ENCODE results near the gene GBP1.
"Not testable (repeated sequence)": the region's sequence is repeated elsewhere in the genome, so short reads cannot be mapped to it uniquely, and the experiment has no call there.

Gene GBP1

DNA sequence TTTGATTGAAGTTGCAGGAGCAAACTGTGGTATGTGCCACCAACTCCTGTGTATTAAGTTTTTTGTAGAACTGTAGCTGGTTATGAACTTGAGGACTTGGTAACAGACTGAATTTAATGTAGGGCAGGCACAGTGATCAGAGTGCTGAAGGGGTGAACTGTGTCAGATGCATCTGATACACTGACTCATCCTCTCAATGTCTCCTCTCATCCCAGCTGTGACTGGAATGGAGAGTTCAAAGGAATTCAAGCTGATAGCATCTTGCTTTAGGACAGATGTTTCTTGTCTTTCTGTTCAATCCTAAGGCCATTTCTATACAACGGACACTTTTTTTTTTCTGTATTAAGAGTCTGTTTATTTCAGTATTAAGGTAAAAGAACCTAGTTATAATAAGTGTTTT, 25.0 kb upstream of the GBP1 start:
- Histone ChIP-seq H3K9me3 (ENCODE audit: control insufficient read depth in 5 of 5, low read length in 5 of 5) (no peaks in the 10 kb centered on the region), H3K27ac (ENCODE audit: low read depth, low read length) (no peak overlapping the region), H3K9ac (ENCODE audit: low read length in 5 of 5) (no peak overlapping the region), H3K4me1 (ENCODE audit: control insufficient read depth in 5 of 5, insufficient read depth in 5 of 5, low read length in 5 of 5) (no peaks in the 10 kb centered on the region), H3K4me3 (ENCODE audit: low read depth in 1 of 5, low read length in 5 of 5) (no peak overlapping the region), H3K27me3 (ENCODE audit: control insufficient read depth in 5 of 5, insufficient read depth in 4 of 5, low read length in 5 of 5) (no peaks in the 10 kb centered on the region), H3K36me3 (ENCODE audit: control insufficient read depth in 5 of 5, insufficient read depth in 5 of 5, low read length in 5 of 5) (no peaks in the 10 kb centered on the region)

DNA sequence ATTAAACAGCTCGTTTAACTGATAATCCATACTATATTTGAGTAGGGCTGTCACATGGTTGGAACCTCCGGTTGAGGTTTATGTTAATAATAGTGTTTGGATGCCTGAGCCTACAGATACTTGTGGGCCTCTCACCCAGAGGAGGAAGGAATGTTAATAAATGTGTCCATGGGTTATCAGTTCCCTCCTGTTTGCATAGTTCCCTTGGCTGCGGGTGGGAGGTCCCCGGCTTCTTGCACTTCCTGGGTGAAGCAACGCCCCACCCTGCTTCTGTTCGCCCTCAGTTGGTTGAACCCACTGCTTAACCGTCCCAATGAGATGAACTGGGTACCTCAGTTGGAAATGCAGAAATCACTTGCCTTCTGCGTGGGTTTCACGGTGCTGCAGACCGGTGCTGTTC, 23.6 kb upstream of the GBP1 start:
- Histone ChIP-seq H3K9me3 (ENCODE audit: control insufficient read depth in 5 of 5, low read length in 5 of 5) (no peaks in the 10 kb centered on the region), H3K4me1 (ENCODE audit: control insufficient read depth in 5 of 5, insufficient read depth in 5 of 5, low read length in 5 of 5) (no peaks in the 10 kb centered on the region), H3K9ac (ENCODE audit: low read length in 5 of 5) (no peak overlapping the region), H3K4me3 (ENCODE audit: low read depth in 1 of 5, low read length in 5 of 5) (no peak overlapping the region), H3K27me3 (ENCODE audit: control insufficient read depth in 5 of 5, insufficient read depth in 4 of 5, low read length in 5 of 5) (no peaks in the 10 kb centered on the region), H3K27ac (ENCODE audit: low read depth, low read length) (no peak overlapping the region), H3K36me3 (ENCODE audit: control insufficient read depth in 5 of 5, insufficient read depth in 5 of 5, low read length in 5 of 5) (no peaks in the 10 kb centered on the region)

DNA sequence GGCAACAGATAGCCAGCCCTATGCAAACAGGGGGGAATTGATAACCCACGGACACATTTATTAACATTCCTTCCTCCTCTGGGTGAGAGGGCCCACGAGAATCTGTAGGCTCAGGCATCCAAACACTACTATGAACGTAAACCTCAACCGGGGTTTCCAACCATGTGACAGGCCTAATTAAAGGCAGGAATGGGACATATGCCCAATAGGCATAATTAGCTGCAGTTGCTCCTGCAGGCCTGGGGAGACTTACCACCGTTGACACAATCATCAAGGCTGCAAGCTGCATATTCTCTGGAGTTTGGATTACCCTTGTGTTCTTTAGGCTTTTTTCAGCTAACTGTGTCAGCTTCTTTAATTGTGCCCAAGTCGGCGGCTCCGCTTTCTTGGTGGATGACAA, 22.2 kb upstream of the GBP1 start:
- H3K9me3 ChIP-seq (ENCODE audit: control insufficient read depth in 5 of 5, low read length in 5 of 5), result no peaks in the 10 kb centered on the region
- H3K27ac ChIP-seq (ENCODE audit: low read depth, low read length), result no peak overlapping the region
- H3K27me3 ChIP-seq (ENCODE audit: control insufficient read depth in 5 of 5, insufficient read depth in 4 of 5, low read length in 5 of 5), result no peaks in the 10 kb centered on the region
- H3K9ac ChIP-seq (ENCODE audit: low read length in 5 of 5), result no peak overlapping the region
- no peaks in the 10 kb centered on the region for H3K36me3 ChIP-seq (ENCODE audit: control insufficient read depth in 5 of 5, insufficient read depth in 5 of 5, low read length in 5 of 5)
- H3K4me1 ChIP-seq (ENCODE audit: control insufficient read depth in 5 of 5, insufficient read depth in 5 of 5, low read length in 5 of 5), result no peaks in the 10 kb centered on the region
- H3K4me3 ChIP-seq (ENCODE audit: low read depth in 1 of 5, low read length in 5 of 5), result no peak overlapping the region

DNA sequence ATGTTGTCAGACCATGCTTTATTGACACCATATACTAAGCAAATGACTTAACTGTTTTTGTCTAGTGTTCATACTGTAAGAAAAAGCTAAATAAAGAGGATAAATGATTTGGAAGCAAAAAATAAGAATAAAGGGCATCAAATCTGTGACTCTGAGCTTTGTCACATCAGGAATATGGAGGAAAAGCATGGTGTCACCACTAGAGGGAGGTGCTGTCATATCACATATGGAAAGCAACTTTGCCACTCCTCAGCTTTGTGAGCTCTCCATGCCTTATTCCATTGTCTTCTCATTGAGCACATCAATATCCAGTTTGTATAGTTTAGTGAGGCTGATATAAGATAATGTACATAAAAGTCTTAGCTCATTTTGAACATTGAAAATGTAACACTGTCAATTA, 20.8 kb upstream of the GBP1 start:
- no peaks in the 10 kb centered on the region for H3K4me1 ChIP-seq (ENCODE audit: control insufficient read depth in 5 of 5, insufficient read depth in 5 of 5, low read length in 5 of 5)
- no peaks in the 10 kb centered on the region for H3K36me3 ChIP-seq (ENCODE audit: control insufficient read depth in 5 of 5, insufficient read depth in 5 of 5, low read length in 5 of 5)
- H3K27me3 ChIP-seq (ENCODE audit: control insufficient read depth in 5 of 5, insufficient read depth in 4 of 5, low read length in 5 of 5), result no peaks in the 10 kb centered on the region
- no peak overlapping the region for H3K27ac ChIP-seq (ENCODE audit: low read depth, low read length)
- no peaks in the 10 kb centered on the region for H3K9me3 ChIP-seq (ENCODE audit: control insufficient read depth in 5 of 5, low read length in 5 of 5)
- no peak overlapping the region for H3K4me3 ChIP-seq (ENCODE audit: low read depth in 1 of 5, low read length in 5 of 5)
- H3K9ac ChIP-seq (ENCODE audit: low read length in 5 of 5), result no peak overlapping the region

DNA sequence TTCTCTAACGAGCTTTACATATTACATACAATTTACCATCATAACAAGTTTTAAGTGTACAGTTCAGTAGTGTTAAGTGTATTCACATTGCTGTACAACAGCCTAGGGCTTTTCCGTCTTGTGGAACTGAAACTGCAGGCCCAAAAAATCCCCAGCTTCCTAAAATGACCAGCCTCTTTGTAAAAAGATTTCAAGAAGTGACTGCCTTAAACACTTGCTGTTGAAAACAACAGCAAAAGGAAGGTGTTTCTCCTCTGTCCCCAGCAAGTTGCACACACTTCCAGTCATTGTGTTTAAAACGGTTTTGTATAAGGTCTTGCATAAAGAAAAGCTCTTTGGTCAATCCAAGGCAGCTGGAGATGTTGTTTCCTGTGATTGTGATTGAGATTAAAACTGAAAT, 16.0 kb upstream of the GBP1 start:
- Histone ChIP-seq H3K27me3 (ENCODE audit: control insufficient read depth in 5 of 5, insufficient read depth in 4 of 5, low read length in 5 of 5) (no peaks in the 10 kb centered on the region), H3K4me3 (ENCODE audit: low read depth in 1 of 5, low read length in 5 of 5) (no peak overlapping the region), H3K9me3 (ENCODE audit: control insufficient read depth in 5 of 5, low read length in 5 of 5) (no peaks in the 10 kb centered on the region), H3K4me1 (ENCODE audit: control insufficient read depth in 5 of 5, insufficient read depth in 5 of 5, low read length in 5 of 5) (no peaks in the 10 kb centered on the region), H3K36me3 (ENCODE audit: control insufficient read depth in 5 of 5, insufficient read depth in 5 of 5, low read length in 5 of 5) (no peaks in the 10 kb centered on the region), H3K9ac (ENCODE audit: low read length in 5 of 5) (no peak overlapping the region), H3K27ac (ENCODE audit: low read depth, low read length) (peak overlapping the region; percentile 11)

DNA sequence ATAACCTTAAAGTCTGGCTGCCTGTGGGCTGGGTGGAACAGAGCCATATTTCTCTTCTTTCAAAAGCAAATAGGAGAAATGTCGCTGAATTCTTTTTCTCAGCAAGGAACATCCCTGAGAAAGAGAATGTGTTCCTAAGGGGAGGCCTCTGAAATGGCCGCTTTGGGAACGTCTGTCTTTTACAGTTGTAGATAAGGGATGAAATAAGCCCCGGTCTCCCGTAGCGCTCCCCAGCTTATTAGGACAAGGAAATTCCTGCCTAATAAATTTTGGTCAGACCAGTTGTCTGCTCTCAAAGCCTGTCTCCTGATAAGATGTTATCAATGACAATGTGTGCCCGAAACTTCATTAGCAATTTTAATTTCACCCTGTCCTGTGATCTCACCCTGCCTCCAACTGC, 15.1 kb upstream of the GBP1 start:
- not testable (repeated sequence) for H3K4me3 ChIP-seq (ENCODE audit: low read depth in 1 of 5, low read length in 5 of 5); H3K27ac ChIP-seq (ENCODE audit: low read depth, low read length); H3K36me3 ChIP-seq (ENCODE audit: control insufficient read depth in 5 of 5, insufficient read depth in 5 of 5, low read length in 5 of 5); H3K4me1 ChIP-seq (ENCODE audit: control insufficient read depth in 5 of 5, insufficient read depth in 5 of 5, low read length in 5 of 5); H3K9me3 ChIP-seq (ENCODE audit: control insufficient read depth in 5 of 5, low read length in 5 of 5); H3K9ac ChIP-seq (ENCODE audit: low read length in 5 of 5); H3K27me3 ChIP-seq (ENCODE audit: control insufficient read depth in 5 of 5, insufficient read depth in 4 of 5, low read length in 5 of 5)

DNA sequence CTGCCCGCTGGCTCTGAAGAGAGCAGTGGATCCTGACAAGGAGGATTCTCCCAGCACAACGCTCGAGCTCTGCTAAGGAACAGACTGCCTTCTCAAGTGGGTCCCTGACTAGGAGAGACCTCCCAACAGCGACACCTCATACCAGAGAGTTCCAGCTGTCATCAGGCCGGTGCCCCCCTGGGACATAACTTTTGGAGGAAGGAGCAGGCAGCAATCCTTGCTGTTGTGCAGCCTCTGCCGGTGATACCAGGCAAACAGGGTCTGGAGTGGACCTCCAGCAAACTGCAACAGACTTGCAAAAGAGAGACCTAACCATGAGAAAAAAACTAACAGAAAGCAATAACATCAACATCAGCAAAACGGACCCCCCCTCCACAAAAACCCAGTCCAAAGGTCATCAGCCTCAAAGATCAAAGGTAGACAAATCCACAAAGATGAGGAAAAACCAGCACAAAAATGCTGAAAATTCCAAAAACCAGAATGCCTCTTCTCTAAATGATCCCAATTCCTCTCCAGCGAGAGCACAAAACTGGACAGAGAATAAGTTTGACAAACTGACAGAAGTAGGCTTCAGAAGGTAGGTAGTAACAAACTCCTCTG, 7.6 kb upstream of the GBP1 start:
- H3K4me3 ChIP-seq (ENCODE audit: low read depth in 1 of 5, low read length in 5 of 5); H3K9ac ChIP-seq (ENCODE audit: low read length in 5 of 5); H3K4me1 ChIP-seq (ENCODE audit: control insufficient read depth in 5 of 5, insufficient read depth in 5 of 5, low read length in 5 of 5); H3K9me3 ChIP-seq (ENCODE audit: control insufficient read depth in 5 of 5, low read length in 5 of 5); H3K27ac ChIP-seq (ENCODE audit: low read depth, low read length); H3K36me3 ChIP-seq (ENCODE audit: control insufficient read depth in 5 of 5, insufficient read depth in 5 of 5, low read length in 5 of 5); H3K27me3 ChIP-seq (ENCODE audit: control insufficient read depth in 5 of 5, insufficient read depth in 4 of 5, low read length in 5 of 5): not testable (repeated sequence)

DNA sequence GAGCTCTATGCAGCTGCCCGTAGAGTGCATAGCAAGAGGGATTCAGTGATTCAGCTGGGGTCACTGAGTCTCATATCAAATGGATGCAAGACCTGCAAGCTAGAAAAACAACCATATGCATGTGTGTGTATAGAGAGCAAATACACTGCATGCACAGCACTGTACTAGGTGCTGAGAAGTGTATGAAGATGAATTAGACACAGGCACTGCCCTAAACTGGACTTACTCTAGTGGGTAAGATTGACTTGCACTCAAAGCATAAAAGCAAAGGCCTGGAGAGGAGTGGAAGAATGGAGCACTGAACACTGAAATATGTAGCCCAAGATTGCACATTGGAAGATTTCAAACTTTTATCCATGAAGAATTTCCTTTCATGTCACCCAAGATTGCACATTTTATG, 5.5 kb upstream of the GBP1 start:
- H3K4me1 ChIP-seq (ENCODE audit: control insufficient read depth in 5 of 5, insufficient read depth in 5 of 5, low read length in 5 of 5), result peaks cover 1 to 8% (median 6%) of the 10 kb centered on the region in 5 donors
- H3K9ac ChIP-seq (ENCODE audit: low read length in 5 of 5), result peak overlapping the region in 2 of 5 donors; percentile 24 to 62
- H3K27me3 ChIP-seq (ENCODE audit: control insufficient read depth in 5 of 5, insufficient read depth in 4 of 5, low read length in 5 of 5), result no peaks in the 10 kb centered on the region
- no peaks in the 10 kb centered on the region for H3K36me3 ChIP-seq (ENCODE audit: control insufficient read depth in 5 of 5, insufficient read depth in 5 of 5, low read length in 5 of 5)
- H3K4me3 ChIP-seq (ENCODE audit: low read depth in 1 of 5, low read length in 5 of 5), result peak overlapping the region; percentile 48 to 62 (median 57)
- H3K27ac ChIP-seq (ENCODE audit: low read depth, low read length), result no peak overlapping the region
- peaks cover 0 to 3% (median 0%) of the 10 kb centered on the region in 5 donors for H3K9me3 ChIP-seq (ENCODE audit: control insufficient read depth in 5 of 5, low read length in 5 of 5)

DNA sequence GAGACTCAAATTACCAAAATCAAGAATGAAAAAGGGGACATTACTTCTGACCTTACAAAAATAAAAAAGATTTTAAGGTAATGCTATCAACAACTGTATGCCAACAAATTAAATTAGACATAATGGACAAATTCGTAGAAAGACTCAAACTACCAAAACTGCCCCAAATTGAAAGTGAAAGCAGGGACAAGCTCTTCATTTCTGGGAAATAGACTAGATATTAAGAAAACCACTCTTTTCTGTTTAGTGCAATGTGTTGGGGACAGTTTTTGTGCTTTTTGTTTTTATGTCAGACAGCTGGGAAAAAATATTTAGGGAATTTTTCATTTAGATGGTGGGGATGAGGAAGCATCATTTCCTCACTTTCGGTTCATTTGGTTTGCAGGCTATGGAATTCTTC, 4.9 kb upstream of the GBP1 start:
- peak overlapping the region; percentile 47 for H3K27ac ChIP-seq (ENCODE audit: low read depth, low read length)
- H3K9me3 ChIP-seq (ENCODE audit: control insufficient read depth in 5 of 5, low read length in 5 of 5), result peaks cover 0 to 3% (median 0%) of the 10 kb centered on the region in 5 donors
- H3K4me1 ChIP-seq (ENCODE audit: control insufficient read depth in 5 of 5, insufficient read depth in 5 of 5, low read length in 5 of 5), result peaks cover 4 to 10% (median 7%) of the 10 kb centered on the region in 5 donors
- H3K9ac ChIP-seq (ENCODE audit: low read length in 5 of 5), result peak overlapping the region in 4 of 5 donors; percentile 24 to 69 (median 64)
- no peaks in the 10 kb centered on the region for H3K27me3 ChIP-seq (ENCODE audit: control insufficient read depth in 5 of 5, insufficient read depth in 4 of 5, low read length in 5 of 5)
- H3K36me3 ChIP-seq (ENCODE audit: control insufficient read depth in 5 of 5, insufficient read depth in 5 of 5, low read length in 5 of 5), result no peaks in the 10 kb centered on the region
- H3K4me3 ChIP-seq (ENCODE audit: low read depth in 1 of 5, low read length in 5 of 5), result peak overlapping the region; percentile 48 to 62 (median 57)

DNA sequence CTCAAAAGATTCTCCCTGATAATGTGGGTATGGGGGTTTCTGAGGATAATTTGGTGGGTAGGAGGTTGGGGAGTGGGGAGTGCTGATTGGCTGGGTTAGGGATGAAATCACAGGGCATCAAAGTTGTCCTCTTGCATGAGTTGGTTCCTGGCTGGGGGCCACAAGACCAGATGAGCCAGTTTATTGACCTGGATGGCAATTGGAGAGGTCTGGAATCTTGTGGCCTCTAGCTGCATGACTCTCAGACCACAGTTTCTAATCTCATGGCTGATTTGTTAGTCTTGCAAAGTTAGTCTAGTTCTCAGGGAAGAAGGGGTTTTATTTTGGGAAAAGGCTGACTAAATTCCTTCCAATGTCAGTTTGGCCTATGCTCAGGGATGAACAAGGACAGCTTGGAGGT, 3.3 kb upstream of the GBP1 start:
- Histone ChIP-seq H3K36me3 (ENCODE audit: control insufficient read depth in 5 of 5, insufficient read depth in 5 of 5, low read length in 5 of 5) (no peaks in the 10 kb centered on the region), H3K9me3 (ENCODE audit: control insufficient read depth in 5 of 5, low read length in 5 of 5) (no peaks in the 10 kb centered on the region), H3K4me1 (ENCODE audit: control insufficient read depth in 5 of 5, insufficient read depth in 5 of 5, low read length in 5 of 5) (peaks cover 4 to 24% (median 22%) of the 10 kb centered on the region in 5 donors), H3K9ac (ENCODE audit: low read length in 5 of 5) (no peak overlapping the region), H3K27me3 (ENCODE audit: control insufficient read depth in 5 of 5, insufficient read depth in 4 of 5, low read length in 5 of 5) (no peaks in the 10 kb centered on the region), H3K27ac (ENCODE audit: low read depth, low read length) (no peak overlapping the region), H3K4me3 (ENCODE audit: low read depth in 1 of 5, low read length in 5 of 5) (no peak overlapping the region)

DNA sequence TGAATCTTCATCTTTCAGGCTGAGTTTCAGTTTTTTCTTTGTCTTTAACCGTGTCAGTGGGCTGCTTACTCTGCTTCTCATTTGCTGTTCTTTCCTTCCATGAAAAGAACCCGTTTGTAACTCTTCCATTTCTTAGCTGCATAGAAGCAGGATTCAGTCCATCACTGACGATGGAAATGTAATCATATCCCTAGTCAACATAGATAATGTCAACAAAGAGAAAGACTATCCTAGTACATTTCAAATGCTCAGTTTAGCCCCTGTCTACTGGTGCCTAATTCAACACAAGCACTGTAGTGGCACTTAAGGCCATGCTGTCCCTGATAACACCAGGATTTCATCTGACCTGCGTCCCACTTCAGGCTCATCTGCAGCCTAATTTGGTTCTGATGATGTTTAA, 376 bp downstream of the GBP1 start:
- H3K4me3 ChIP-seq (ENCODE audit: low read depth in 1 of 5, low read length in 5 of 5), result peak overlapping the region; percentile 71 to 82 (median 76)
- H3K9ac ChIP-seq (ENCODE audit: low read length in 5 of 5), result peak overlapping the region; percentile 40 to 86 (median 83)
- peaks cover 4 to 23% (median 21%) of the 10 kb centered on the region in 5 donors for H3K4me1 ChIP-seq (ENCODE audit: control insufficient read depth in 5 of 5, insufficient read depth in 5 of 5, low read length in 5 of 5)
- H3K27me3 ChIP-seq (ENCODE audit: control insufficient read depth in 5 of 5, insufficient read depth in 4 of 5, low read length in 5 of 5), result no peaks in the 10 kb centered on the region
- H3K9me3 ChIP-seq (ENCODE audit: control insufficient read depth in 5 of 5, low read length in 5 of 5), result no peaks in the 10 kb centered on the region
- peaks cover 0 to 4% (median 0%) of the 10 kb centered on the region in 5 donors for H3K36me3 ChIP-seq (ENCODE audit: control insufficient read depth in 5 of 5, insufficient read depth in 5 of 5, low read length in 5 of 5)
- H3K27ac ChIP-seq (ENCODE audit: low read depth, low read length), result peak overlapping the region; percentile 96

All from subcutaneous abdominal adipose tissue (tissue), 5 donors.